Mucosa of descending colon (tissue), 3 donors: ENCODE results near the gene TMEM132C. TPM values are rescaled to one million over a fixed set of nuclear protein-coding genes. Genes with fewer than 3 reads are reported as not detected.
A peak's percentile ranks its signal among the peaks of the same experiment; 100 is the strongest.

Experiments
- ATAC-seq: fragments of 200-7000 bp; cut with Tn5 transposase; one replicate; pipeline ENCODE4 v1.9.1; 2020; ENCODE audit warnings: mild to moderate bottlenecking, moderate library complexity
- DNase-seq, 3 donors: peaks; one replicate each; pipeline ENCODE4 v3.0.0-alpha.2; 2020
- H3K36me3 ChIP-seq: fragments of 200-600 bp; one replicate; pipeline ENCODE4 v1.8.0; 2021; ENCODE audit warnings: low read depth, mild to moderate bottlenecking
- H3K4me1 ChIP-seq: fragments of 200-600 bp; one replicate; pipeline ENCODE4 v1.8.0; 2021; ENCODE audit warnings: low read depth, mild to moderate bottlenecking
- H3K4me3 ChIP-seq: fragments of 200-600 bp; one replicate; pipeline ENCODE4 v1.8.0; 2021; ENCODE audit warnings: mild to moderate bottlenecking
- H3K9me3 ChIP-seq: fragments of 200-600 bp; one replicate; pipeline ENCODE4 v1.8.0; 2021; ENCODE audit warnings: mild to moderate bottlenecking
- CTCF ChIP-seq: fragments of 200-600 bp; IDR thresholded peaks from one replicate; pipeline ENCODE4 v1.8.0; 2022; ENCODE audit warnings: antibody characterized with exemption, mild to moderate bottlenecking
- intact Hi-C, 2 donors: fragments of 100-400 bp; cut with DNase I in 1 of 2; cut with micrococcal nuclease in 1 of 2; formaldehyde crosslinking; loops; one replicate each; pipeline versions ENCODE4 v1.11.0 to v1.11.1; 2022; cut with DNase I, micrococcal nuclease
- total RNA-seq, 3 donors: library from RNA; stranded (reverse); fragmentation: NEBNext Ultra II Directional in 2 of 3; extraction: Animal tissue kit (Norgen Biotek cat#: 25700) in 2 of 3; gene quantifications; one replicate each; pipeline versions ENCODE4 v1.2.1 to v1.2.4, GENCODE V29; 2021 to 2023
- donor health status: DM: no; HTN: no; CAD: no; lungs with moderate emphysema.
- donor health status: DM: no; HTN: no; CAD: no.
- donor health status: DM: no; HTN: yes; CAD: no.

TMEM132C gene
- total RNA-seq, 3 donors from 2014 or later, result 0.23 to 2.4 (median 1.2) TPM

GRCh38 chr12:128712622-128713021, 445.7 kb downstream of the TMEM132C start:
- ATAC-seq (no peak), DNase-seq (no peak)
- Histone ChIP-seq H3K36me3 (no peaks in the 10 kb centered on the region), H3K4me3 (no peak overlapping the region), H3K9me3 (no peaks in the 10 kb centered on the region), H3K4me1 (no peaks in the 10 kb centered on the region)
- TF ChIP-seq CTCF, result no peak
- intact Hi-C loops, result no loop called here

DNA sequence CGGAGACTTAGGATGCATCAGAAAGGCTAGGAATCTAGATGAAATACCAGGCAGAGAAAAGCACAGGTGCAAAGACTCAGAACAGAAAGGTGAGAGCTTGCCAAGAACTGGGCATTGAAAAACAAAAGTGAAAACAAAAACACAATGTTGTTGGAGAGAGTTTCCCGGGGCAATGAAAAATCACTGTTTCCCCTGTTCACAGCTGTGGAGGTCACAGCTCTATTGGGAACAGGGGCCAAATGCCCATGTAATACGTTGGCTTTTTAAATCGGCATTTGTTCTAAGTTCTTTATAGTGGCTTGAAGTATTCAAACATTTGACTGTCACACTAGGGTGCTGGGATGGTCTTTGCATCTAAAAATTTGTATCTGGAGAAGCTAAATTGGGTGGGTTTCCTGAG, 448.5 kb downstream of the TMEM132C start:
- DNase-seq (no peak), ATAC-seq (no peak)
- intact Hi-C loops, result no loop called here
- Histone ChIP-seq H3K9me3 (no peaks in the 10 kb centered on the region), H3K36me3 (no peaks in the 10 kb centered on the region), H3K4me3 (no peak overlapping the region), H3K4me1 (no peaks in the 10 kb centered on the region)
- no peak for TF ChIP-seq CTCF

DNA sequence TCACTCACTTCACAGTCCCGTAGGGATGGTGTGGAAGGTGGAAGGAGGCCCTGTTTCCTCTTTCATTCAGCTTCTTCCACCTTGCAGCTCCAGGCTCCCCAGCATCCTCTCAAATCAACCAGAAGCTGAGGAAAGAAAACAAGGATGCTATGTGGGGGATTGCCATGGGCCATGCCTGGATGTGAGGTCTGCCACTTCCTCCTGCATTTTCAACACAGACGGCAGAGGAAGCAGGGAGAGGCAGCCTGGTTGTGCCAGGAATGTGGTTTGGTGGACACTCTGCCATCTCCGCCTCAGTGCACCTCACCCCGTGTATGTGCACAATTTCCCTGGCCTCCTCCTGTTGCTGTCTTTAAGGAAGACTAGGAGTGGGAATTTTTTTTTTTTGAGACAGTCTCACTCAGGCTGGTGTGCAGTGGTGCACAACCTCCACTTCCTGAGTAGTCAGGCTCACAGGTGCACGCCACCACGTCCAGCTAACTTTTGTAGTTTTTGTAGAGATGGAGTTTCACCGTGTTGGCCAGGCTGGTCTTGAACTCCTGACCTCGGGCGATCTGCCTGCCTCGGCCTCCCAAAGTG, 457.6 kb downstream of the TMEM132C start:
- H3K4me1 ChIP-seq, result no peaks in the 10 kb centered on the region
- ATAC-seq (no peak), DNase-seq (no peak)
- H3K36me3 ChIP-seq, result no peaks in the 10 kb centered on the region
- intact Hi-C loops, result no loop called here
- no peaks in the 10 kb centered on the region for H3K9me3 ChIP-seq
- no peak overlapping the region for H3K4me3 ChIP-seq
- TF ChIP-seq CTCF, result no peak

DNA sequence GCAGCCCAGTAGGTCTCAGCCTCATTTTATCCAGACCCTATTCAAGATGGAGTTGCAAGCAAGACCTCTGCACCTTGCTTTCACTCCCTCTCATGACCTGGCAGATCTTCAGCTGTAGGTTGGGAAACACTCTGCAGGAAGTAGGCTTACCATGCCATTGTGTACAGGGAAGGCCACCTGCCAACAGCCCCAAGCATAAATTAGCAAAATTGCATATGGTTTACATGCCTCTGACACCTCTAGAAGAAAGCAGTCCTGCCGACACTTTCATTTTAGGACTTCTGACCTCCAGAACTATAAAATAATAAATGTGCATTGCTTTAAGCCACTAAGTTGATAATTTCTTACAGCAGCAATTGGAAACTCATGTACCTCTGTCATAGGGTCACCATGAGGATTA, 459.9 kb downstream of the TMEM132C start:
- ATAC-seq, result peak; percentile 86
- peak in 1 of 3 donors; percentile 40 for DNase-seq
- Histone ChIP-seq H3K4me1 (no peaks in the 10 kb centered on the region), H3K36me3 (no peaks in the 10 kb centered on the region), H3K4me3 (no peak overlapping the region), H3K9me3 (no peaks in the 10 kb centered on the region)
- intact Hi-C loops, result no loop called here
- no peak for TF ChIP-seq CTCF

DNA sequence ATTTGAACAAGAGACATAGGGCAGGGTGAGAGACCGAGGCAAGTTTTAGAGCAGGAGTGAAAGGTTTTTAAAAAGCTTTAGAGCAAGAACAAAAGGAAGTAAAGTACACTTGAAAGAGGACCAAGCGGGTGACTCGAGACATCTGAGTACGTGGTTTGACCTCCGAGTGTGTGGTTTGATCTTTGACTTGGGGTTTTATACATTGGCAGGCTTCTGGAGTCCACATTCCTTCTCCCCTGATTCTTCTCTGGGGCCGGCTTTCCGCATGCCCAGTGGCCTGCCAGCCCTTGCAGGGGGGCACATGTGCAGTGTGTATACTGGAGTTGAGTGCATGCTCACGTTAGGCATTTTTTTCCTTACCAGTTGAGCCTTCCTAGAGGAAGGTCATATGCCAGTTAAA, 460.5 kb downstream of the TMEM132C start:
- no peak overlapping the region for H3K4me3 ChIP-seq
- TF ChIP-seq CTCF, result no peak
- no peaks in the 10 kb centered on the region for H3K4me1 ChIP-seq
- H3K9me3 ChIP-seq, result no peaks in the 10 kb centered on the region
- DNase-seq, result no peak
- no peaks in the 10 kb centered on the region for H3K36me3 ChIP-seq
- intact Hi-C loops, result no loop called here
- no peak for ATAC-seq

- Histone ChIP-seq H3K4me3 (no peak overlapping the region), H3K36me3 (no peaks in the 10 kb centered on the region), H3K4me1 (no peaks in the 10 kb centered on the region), H3K9me3 (no peaks in the 10 kb centered on the region)
- no peak for TF ChIP-seq CTCF
- ATAC-seq (peak; percentile 55), DNase-seq (no peak)
- intact Hi-C loops, result no loop called here
Measured at GRCh38 chr12:128727999-128728398, 461.0 kb downstream of the TMEM132C start.
